SK-N-SH treated with all-trans-retinoic acid at 6 μM for 48 hours (cell line): ENCODE data around the gene B4GALT6.

Experiments used
- ATAC-seq: fragments of 200-7000 bp; cut with Tn5 transposase; 3 replicates; pipeline ENCODE4 v1.9.1; 2020; ENCODE audit warnings: mild to moderate bottlenecking, moderate library complexity
- ARNTL ChIP-seq: fragments of 450-650 bp; formaldehyde crosslinking; IDR thresholded peaks from 2 replicates; pipeline ENCODE4 v1.5.0; 2020; ENCODE audit warnings: low read depth, mild to moderate bottlenecking, moderate library complexity, borderline replicate concordance
- BACH2 ChIP-seq: fragments of 250-450 bp; sonication (Bioruptor Pico); IDR thresholded peaks from 2 replicates; pipeline ENCODE4 v1.9.0; 2021; ENCODE audit warnings: mild to moderate bottlenecking, borderline replicate concordance
- CSDC2 ChIP-seq: fragments of 250-450 bp; sonication (Bioruptor Pico); IDR thresholded peaks from 2 replicates; pipeline ENCODE4 v1.5.0; 2020; ENCODE audit warnings: mild to moderate bottlenecking, moderate library complexity
- ESRRG ChIP-seq: fragments of 250-450 bp; sonication (Bioruptor Pico); IDR thresholded peaks from 2 replicates; pipeline ENCODE4 v1.6.1; 2021; ENCODE audit warnings: mild to moderate bottlenecking
- GLIS3 ChIP-seq: fragments of 250-450 bp; sonication (Bioruptor Pico); IDR thresholded peaks from 2 replicates; pipeline ENCODE4 v1.5.0; 2020; ENCODE audit warnings: mild to moderate bottlenecking, moderate library complexity
- PPARA ChIP-seq: fragments of 250-450 bp; sonication (Bioruptor Pico); IDR thresholded peaks from 2 replicates; pipeline ENCODE4 v1.5.0; 2020; ENCODE audit warnings: mild to moderate bottlenecking, borderline replicate concordance
- RARB ChIP-seq: fragments of 250-450 bp; sonication (Bioruptor Pico); IDR thresholded peaks from 2 replicates; pipeline ENCODE4 v1.8.0; 2021; ENCODE audit warnings: mild to moderate bottlenecking, moderate library complexity
- SNAI2 ChIP-seq: fragments of 250-450 bp; sonication (Bioruptor Pico); IDR thresholded peaks from 2 replicates; pipeline ENCODE4 v1.5.0; 2020; ENCODE audit warnings: mild to moderate bottlenecking, moderate library complexity
- TCF4 ChIP-seq: fragments of 250-450 bp; sonication (Bioruptor Pico); IDR thresholded peaks from 2 replicates; pipeline ENCODE4 v1.8.0; 2021; ENCODE audit warnings: mild to moderate bottlenecking, moderate library complexity, borderline replicate concordance
- ZC3H10 ChIP-seq: fragments of 250-450 bp; sonication (Bioruptor Pico); IDR thresholded peaks from 2 replicates; pipeline ENCODE4 v1.5.1; 2021; ENCODE audit warnings: mild to moderate bottlenecking, moderate library complexity
- ZFP3 ChIP-seq: fragments of 250-450 bp; sonication (Bioruptor Pico); IDR thresholded peaks from 2 replicates; pipeline ENCODE4 v1.5.0; 2020; ENCODE audit warnings: mild to moderate bottlenecking, moderate library complexity
- ZFP30 ChIP-seq: fragments of 450-650 bp; formaldehyde crosslinking; IDR thresholded peaks from 2 replicates; pipeline ENCODE4 v1.5.0; 2022; ENCODE audit warnings: mild to moderate bottlenecking, moderate library complexity
- ZNF565 ChIP-seq: fragments of 450-650 bp; formaldehyde crosslinking; conservative IDR thresholded peaks from 2 replicates; pipeline ENCODE4 v1.5.0; 2020; ENCODE audit warnings: low read depth, mild to moderate bottlenecking, moderate library complexity
- ZNF8 ChIP-seq: fragments of 450-650 bp; formaldehyde crosslinking; IDR thresholded peaks from 2 replicates; pipeline ENCODE4 v1.5.0; 2020; ENCODE audit warnings: mild to moderate bottlenecking, moderate library complexity
- TF ChIP-seq, protein P1 (sequence below): fragments of 250-450 bp; sonication (Bioruptor Pico); IDR thresholded peaks from 2 replicates; pipeline ENCODE4 v1.5.0; 2020; ENCODE audit warnings: mild to moderate bottlenecking, moderate library complexity
- TF ChIP-seq, protein P2 (sequence below): fragments of 250-450 bp; sonication (Bioruptor Pico); IDR thresholded peaks from 2 replicates; pipeline ENCODE4 v1.8.0; 2020; ENCODE audit warnings: mild to moderate bottlenecking, moderate library complexity, borderline replicate concordance
- TF ChIP-seq, protein P3 (sequence below): fragments of 250-450 bp; sonication (Bioruptor Pico); IDR thresholded peaks from 2 replicates; pipeline ENCODE4 v1.5.1; 2020; ENCODE audit warnings: low read depth, mild to moderate bottlenecking, moderate library complexity
- TF ChIP-seq, protein P4 (sequence below): fragments of 250-450 bp; sonication (Bioruptor Pico); IDR thresholded peaks from 2 replicates; pipeline ENCODE4 v1.8.0; 2021; ENCODE audit warnings: low read depth, mild to moderate bottlenecking, moderate library complexity, borderline replicate concordance

B4GALT6 gene

DNA sequence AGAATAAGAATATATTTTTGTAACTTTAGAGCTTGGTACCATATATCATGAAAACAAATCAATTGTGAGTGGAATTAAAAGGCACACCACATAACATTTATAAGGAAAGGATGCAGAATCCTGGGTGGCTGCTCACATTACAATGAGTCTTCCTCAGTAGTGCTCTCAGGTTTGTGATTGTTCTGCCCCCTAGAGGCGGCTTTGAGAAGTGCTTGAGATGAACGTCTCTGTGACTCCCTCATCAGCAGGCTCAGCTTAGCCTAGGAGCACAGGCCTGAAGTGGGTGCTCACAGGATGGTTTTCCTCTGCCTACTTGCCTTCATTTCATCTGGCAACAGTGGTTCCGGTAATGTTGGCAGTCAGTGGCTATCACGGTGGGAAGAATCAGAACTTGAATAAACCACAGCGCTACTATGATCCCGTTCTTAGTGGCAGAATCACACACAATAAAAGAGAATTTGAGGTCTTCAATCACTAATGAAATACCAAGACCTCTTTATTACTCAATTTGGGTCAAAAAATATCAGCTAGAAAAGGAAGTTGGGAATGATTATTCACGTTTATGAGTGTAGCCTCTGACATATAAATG is 38.1 kb upstream of the B4GALT6 start (continued):
- TF ChIP-seq, protein P1, sequence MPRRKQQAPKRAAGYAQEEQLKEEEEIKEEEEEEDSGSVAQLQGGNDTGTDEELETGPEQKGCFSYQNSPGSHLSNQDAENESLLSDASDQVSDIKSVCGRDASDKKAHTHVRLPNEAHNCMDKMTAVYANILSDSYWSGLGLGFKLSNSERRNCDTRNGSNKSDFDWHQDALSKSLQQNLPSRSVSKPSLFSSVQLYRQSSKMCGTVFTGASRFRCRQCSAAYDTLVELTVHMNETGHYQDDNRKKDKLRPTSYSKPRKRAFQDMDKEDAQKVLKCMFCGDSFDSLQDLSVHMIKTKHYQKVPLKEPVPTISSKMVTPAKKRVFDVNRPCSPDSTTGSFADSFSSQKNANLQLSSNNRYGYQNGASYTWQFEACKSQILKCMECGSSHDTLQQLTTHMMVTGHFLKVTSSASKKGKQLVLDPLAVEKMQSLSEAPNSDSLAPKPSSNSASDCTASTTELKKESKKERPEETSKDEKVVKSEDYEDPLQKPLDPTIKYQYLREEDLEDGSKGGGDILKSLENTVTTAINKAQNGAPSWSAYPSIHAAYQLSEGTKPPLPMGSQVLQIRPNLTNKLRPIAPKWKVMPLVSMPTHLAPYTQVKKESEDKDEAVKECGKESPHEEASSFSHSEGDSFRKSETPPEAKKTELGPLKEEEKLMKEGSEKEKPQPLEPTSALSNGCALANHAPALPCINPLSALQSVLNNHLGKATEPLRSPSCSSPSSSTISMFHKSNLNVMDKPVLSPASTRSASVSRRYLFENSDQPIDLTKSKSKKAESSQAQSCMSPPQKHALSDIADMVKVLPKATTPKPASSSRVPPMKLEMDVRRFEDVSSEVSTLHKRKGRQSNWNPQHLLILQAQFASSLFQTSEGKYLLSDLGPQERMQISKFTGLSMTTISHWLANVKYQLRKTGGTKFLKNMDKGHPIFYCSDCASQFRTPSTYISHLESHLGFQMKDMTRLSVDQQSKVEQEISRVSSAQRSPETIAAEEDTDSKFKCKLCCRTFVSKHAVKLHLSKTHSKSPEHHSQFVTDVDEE (CRISPR knock-in tag), result no peak
- no peak for TF ChIP-seq ZC3H10 (CRISPR knock-in tag)

DNA sequence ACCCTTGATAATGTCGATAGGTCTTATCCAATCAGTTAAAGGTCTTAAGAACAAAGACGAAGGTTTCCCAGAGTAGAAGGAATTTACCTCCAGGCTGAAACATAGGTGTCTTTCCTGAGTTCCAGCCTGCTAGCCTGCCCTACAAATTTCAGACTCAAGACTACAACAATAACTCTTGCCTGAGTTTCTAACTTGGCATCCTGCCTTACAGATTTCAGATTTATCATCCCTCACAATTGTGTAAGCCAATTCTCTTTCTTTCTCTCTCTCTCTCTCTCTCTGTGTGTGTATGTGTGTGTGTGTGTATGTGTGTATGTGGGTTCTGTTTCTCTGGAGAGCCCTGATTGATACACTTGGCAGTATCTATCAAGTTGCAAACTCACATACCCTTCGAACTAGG is 37.2 kb upstream of the B4GALT6 start:
- no peak for ATAC-seq
- TF ChIP-seq BACH2 (no peak), ZFP30 (CRISPR knock-in tag) (no peak), TCF4 (CRISPR knock-in tag) (no peak), ESRRG (CRISPR knock-in tag) (no peak), GLIS3 (CRISPR knock-in tag) (no peak), CSDC2 (CRISPR knock-in tag) (no peak), SNAI2 (no peak), ZC3H10 (CRISPR knock-in tag) (no peak)
- TF ChIP-seq, all 23 proteins: peak for 0

DNA sequence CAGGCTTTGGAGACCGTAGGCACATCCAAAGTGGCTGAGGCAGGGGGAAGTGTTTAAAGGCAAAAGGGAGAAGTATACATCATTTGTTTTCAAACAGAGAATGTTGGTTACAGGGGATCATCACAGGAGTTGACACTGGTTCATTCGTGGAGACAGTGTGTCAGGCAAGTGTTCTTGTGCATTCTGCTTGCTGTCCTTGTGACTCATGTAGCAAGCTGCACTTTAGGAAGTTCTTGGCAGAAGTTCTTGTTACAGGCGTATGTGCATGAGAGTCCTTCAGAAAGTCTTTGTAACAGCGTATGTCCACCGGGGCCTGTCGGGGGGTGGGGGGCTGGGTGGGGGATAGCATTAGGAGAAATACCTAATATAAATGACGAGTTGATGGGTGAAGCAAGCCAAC is 36.5 kb upstream of the B4GALT6 start:
- TF ChIP-seq ZFP3 (CRISPR knock-in tag), result no peak
- TF ChIP-seq ZNF8 (CRISPR knock-in tag), result no peak
- TF ChIP-seq RARB (CRISPR knock-in tag), result no peak
- no peak for TF ChIP-seq ARNTL
- no peak for TF ChIP-seq BACH2
- TF ChIP-seq, protein P2, sequence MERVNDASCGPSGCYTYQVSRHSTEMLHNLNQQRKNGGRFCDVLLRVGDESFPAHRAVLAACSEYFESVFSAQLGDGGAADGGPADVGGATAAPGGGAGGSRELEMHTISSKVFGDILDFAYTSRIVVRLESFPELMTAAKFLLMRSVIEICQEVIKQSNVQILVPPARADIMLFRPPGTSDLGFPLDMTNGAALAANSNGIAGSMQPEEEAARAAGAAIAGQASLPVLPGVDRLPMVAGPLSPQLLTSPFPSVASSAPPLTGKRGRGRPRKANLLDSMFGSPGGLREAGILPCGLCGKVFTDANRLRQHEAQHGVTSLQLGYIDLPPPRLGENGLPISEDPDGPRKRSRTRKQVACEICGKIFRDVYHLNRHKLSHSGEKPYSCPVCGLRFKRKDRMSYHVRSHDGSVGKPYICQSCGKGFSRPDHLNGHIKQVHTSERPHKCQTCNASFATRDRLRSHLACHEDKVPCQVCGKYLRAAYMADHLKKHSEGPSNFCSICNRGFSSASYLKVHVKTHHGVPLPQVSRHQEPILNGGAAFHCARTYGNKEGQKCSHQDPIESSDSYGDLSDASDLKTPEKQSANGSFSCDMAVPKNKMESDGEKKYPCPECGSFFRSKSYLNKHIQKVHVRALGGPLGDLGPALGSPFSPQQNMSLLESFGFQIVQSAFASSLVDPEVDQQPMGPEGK, result no peak
- no peak for TF ChIP-seq PPARA (CRISPR knock-in tag)
- TF ChIP-seq, protein P1 (CRISPR knock-in tag), result no peak
- TF ChIP-seq, protein P3, sequence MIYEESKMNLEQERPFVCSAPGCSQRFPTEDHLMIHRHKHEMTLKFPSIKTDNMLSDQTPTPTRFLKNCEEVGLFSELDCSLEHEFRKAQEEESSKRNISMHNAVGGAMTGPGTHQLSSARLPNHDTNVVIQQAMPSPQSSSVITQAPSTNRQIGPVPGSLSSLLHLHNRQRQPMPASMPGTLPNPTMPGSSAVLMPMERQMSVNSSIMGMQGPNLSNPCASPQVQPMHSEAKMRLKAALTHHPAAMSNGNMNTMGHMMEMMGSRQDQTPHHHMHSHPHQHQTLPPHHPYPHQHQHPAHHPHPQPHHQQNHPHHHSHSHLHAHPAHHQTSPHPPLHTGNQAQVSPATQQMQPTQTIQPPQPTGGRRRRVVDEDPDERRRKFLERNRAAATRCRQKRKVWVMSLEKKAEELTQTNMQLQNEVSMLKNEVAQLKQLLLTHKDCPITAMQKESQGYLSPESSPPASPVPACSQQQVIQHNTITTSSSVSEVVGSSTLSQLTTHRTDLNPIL (CRISPR knock-in tag), result no peak
- TF ChIP-seq, protein P4, sequence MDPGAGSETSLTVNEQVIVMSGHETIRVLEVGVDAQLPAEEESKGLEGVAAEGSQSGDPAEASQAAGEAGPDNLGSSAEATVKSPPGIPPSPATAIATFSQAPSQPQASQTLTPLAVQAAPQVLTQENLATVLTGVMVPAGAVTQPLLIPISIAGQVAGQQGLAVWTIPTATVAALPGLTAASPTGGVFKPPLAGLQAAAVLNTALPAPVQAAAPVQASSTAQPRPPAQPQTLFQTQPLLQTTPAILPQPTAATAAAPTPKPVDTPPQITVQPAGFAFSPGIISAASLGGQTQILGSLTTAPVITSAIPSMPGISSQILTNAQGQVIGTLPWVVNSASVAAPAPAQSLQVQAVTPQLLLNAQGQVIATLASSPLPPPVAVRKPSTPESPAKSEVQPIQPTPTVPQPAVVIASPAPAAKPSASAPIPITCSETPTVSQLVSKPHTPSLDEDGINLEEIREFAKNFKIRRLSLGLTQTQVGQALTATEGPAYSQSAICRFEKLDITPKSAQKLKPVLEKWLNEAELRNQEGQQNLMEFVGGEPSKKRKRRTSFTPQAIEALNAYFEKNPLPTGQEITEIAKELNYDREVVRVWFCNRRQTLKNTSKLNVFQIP (CRISPR knock-in tag), result no peak
- TF ChIP-seq ZNF565 (CRISPR knock-in tag), result no peak
- ATAC-seq, result no peak
